ENCODE measurements around the gene CTNS. TPM values are rescaled to one million over a fixed set of nuclear protein-coding genes. Genes with fewer than 3 reads are reported as not detected.
A peak's percentile ranks its signal among the peaks of the same experiment; 100 is the strongest.

CTNS gene
- total RNA-seq, 2 experiments from 2014 or later = 6.4 to 9.3 TPM

GRCh38 chr17:3641717-3642486, 5.3 kb downstream of the CTNS start:
- Mint-ChIP-seq H3K9me3 (no peaks in the 10 kb centered on the region), H3K27me3 (no peaks in the 10 kb centered on the region), H3K4me1 (ENCODE audit: low read depth) (peaks cover 38% of the 10 kb centered on the region), H3K27ac (no peak overlapping the region), H3K36me3 (ENCODE audit: low read depth) (peaks cover 16% of the 10 kb centered on the region), H3K4me3 (no peak overlapping the region)
- intact Hi-C loops (cut with micrococcal nuclease) = no loop called here
- ATAC-seq (no peak), DNase-seq (no peak)
- no peak for TF ChIP-seq CTCF (IDR thresholded peaks at IDR 0.05)
- ChIA-PET POLR2A (interaction anchor here (0.8 kb wide), 1 partner anchor 16 kb away, joined by 3 read pairs; no protein-coding TSS in a partner anchor), CTCF (no interaction called here)

- no peaks in the 10 kb centered on the region for H3K9me3 Mint-ChIP-seq
- intact Hi-C loops (cut with micrococcal nuclease) = no loop called here
- H3K4me1 Mint-ChIP-seq (ENCODE audit: low read depth) = peaks cover 27% of the 10 kb centered on the region
- H3K4me3 Mint-ChIP-seq = no peak overlapping the region
- ATAC-seq = peak; percentile 61
- POLR2A ChIA-PET = interaction anchor here (0.8 to 3.2 kb wide), 2 partner anchors 23 to 106 kb away, joined by 3 to 10 read pairs; no protein-coding TSS in a partner anchor
- H3K27ac Mint-ChIP-seq = peak overlapping the region; percentile 73
- H3K27me3 Mint-ChIP-seq = no peaks in the 10 kb centered on the region
- no peak for TF ChIP-seq CTCF (IDR thresholded peaks at IDR 0.05)
- peak; percentile 27 for DNase-seq
- peaks cover 16% of the 10 kb centered on the region for H3K36me3 Mint-ChIP-seq (ENCODE audit: low read depth)
- CTCF ChIA-PET = interaction anchor here (1.7 kb wide), 1 partner anchor 41 kb away, joined by 8 read pairs; no protein-coding TSS in a partner anchor
Measured at GRCh38 chr17:3643889-3644349, 7.4 kb downstream of the CTNS start.

GRCh38 chr17:3645310-3645709, 8.8 kb downstream of the CTNS start:
- H3K4me1 Mint-ChIP-seq (ENCODE audit: low read depth) = peaks cover 19% of the 10 kb centered on the region
- H3K27ac Mint-ChIP-seq = no peak overlapping the region
- ATAC-seq (no peak), DNase-seq (no peak)
- H3K27me3 Mint-ChIP-seq = no peaks in the 10 kb centered on the region
- no peak overlapping the region for H3K4me3 Mint-ChIP-seq
- intact Hi-C loops (cut with micrococcal nuclease) = no loop called here
- peaks cover 16% of the 10 kb centered on the region for H3K36me3 Mint-ChIP-seq (ENCODE audit: low read depth)
- H3K9me3 Mint-ChIP-seq = no peaks in the 10 kb centered on the region
- ChIA-PET CTCF (interaction anchor here (0.8 to 1.7 kb wide), 2 partner anchors 43 to 796 kb away, joined by 3 to 8 read pairs; no protein-coding TSS in a partner anchor), POLR2A (interaction anchor here (3.2 kb wide), 1 partner anchor 22 kb away, joined by 10 read pairs; no protein-coding TSS in a partner anchor)
- no peak for TF ChIP-seq CTCF (IDR thresholded peaks at IDR 0.05)

GRCh38 chr17:3647251-3647650, 10.7 kb downstream of the CTNS start:
- Mint-ChIP-seq H3K27ac (no peak overlapping the region), H3K4me3 (no peak overlapping the region), H3K27me3 (no peaks in the 10 kb centered on the region), H3K36me3 (ENCODE audit: low read depth) (peaks cover 8% of the 10 kb centered on the region), H3K9me3 (no peaks in the 10 kb centered on the region), H3K4me1 (ENCODE audit: low read depth) (peaks cover 14% of the 10 kb centered on the region)
- TF ChIP-seq CTCF (IDR thresholded peaks at IDR 0.05) = no peak
- CTCF ChIA-PET = interaction anchor here (1.2 to 3.1 kb wide), 9 partner anchors 11 to 598 kb away, joined by 3 to 21 read pairs (median 5); partner anchors contain the start of genes CTNS and SHPK
- POLR2A ChIA-PET = interaction anchor here (0.6 kb wide), 1 partner anchor 106 kb away, joined by 3 read pairs; no protein-coding TSS in a partner anchor
- no peak for DNase-seq
- ATAC-seq = no peak
- intact Hi-C loops (cut with micrococcal nuclease) = no loop called here

All from activated CD8-positive, alpha-beta T cell treated with anti-CD3 and anti-CD28 coated beads for 36 hours (primary cell).